ENCODE measurements around the gene FLOT1. TPM values are rescaled to one million over a fixed set of nuclear protein-coding genes. Genes with fewer than 3 reads are reported as not detected.

Gene FLOT1
- total and polyA plus RNA-seq, 9 of the 15 experiments (the other 6 are each of a cell fraction or from before 2014, with no cell fraction given): 11.7 to 149 (median 118) TPM

DNA sequence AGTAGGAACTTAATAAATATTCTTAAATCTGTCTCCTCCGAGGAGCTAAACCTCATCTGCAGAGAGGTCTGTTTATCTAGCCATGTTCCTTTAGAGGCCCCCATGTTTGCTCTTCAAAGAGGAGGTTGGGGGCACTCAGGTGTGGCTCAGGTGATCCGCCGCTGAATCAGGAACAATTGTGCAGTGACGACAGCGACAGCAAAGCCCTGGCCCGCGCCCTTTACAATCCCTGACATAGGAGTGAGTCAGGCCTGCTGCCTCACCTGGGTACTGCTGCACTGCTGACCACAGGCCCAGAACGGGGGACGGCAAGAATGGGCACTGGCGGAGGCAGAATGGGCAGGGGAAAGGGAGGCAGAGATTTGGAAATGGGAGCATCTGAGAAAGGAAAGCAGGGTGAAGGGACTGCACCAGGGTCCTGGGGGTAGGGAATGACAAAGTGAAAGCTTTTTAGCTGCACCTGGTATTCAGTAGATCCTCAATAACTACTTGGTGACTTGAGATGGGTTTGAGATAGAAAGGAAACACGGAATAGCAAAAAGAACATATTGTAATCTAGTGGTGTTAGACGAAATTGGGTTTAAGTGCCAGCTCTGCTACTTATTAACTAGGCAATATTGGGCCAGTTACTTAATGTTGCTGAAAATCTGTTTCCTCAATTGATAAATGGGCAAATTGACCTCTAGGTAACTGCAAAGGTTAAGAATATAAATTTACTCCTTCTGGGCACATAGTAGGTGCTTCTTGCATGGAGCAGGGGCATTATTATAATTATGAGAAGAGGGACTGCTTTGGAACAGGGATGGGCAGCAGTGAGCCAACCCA is 7.3 kb upstream of the FLOT1 start:
- CTCF ChIA-PET (ENCODE audit: low intra/inter-chr PET ratio): no interaction called here
- in situ Hi-C loops (cut with MboI): loop anchor here (5.0 kb wide), 1 partner anchor 63 kb away; no protein-coding TSS in a partner anchor
- WGBS (ENCODE audit: insufficient coverage, low coverage, missing lambda C conversion rate): 61% methylated on average over 12 of the region's 12 CpGs

DNA sequence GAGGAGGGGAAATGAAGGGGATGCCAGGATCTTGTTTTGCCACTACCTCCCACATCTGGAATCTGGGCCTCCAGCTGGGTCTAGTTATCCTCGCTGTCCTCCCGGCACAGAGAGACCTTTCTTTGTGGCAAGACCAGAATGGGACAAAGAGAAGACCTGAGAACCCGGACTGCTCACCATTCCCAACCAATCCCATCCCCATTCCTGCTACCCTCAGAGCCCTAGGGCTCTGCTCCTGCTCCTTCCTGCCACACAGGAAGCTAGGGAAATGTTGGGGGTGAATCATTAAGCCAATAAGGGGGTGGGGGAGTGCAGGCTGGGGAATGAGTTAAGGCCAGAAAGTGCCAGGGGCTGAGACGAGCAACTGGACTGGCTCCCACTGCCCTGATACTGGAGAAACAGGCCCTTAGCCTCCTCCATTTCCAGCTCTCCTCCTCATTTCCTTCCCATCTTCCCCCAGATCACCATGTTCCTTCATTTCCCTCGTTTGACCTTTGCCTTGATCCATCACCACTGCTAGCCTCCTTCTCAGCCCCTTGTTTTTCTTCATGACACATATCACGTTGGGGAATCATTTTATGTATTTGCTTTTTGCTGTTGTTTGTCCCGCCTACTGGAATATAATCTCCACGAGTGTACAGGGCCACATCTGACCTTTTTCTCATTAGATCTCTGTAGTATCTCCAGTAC is 6.5 kb upstream of the FLOT1 start:
- Histone ChIP-seq H3K36me3 (ENCODE audit: control insufficient read depth, insufficient read depth, low read length) (no peaks in the 10 kb centered on the region), H2AFZ (ENCODE audit: low read depth, low read length) (peak overlapping the region; percentile 78), H3K9ac (ENCODE audit: insufficient read depth in 1 of 2, low read depth in 2 of 2, low read length in 2 of 2) (peak overlapping the region in 1 of 2 experiments; percentile 22; a peak in 1 of 4 replicates), H3K4me1 (replicated peaks in 1 of 2; ENCODE audit: control insufficient read depth in 2 of 2, insufficient read depth in 2 of 2, low read length in 2 of 2) (peaks cover 24 to 32% of the 10 kb centered on the region in 2 experiments), H3K9me1 (ENCODE audit: control insufficient read depth, insufficient read depth, low read length) (no peaks in the 10 kb centered on the region), H3K4me2 (ENCODE audit: insufficient read depth, low read length) (no peak overlapping the region), H3K4me3 (no peak overlapping the region), H3K27ac (ENCODE audit: extremely low read depth, low read depth, low read length) (no peak overlapping the region), H3K9me3 (replicated peaks; ENCODE audit: control insufficient read depth, insufficient read depth, low read depth, low read length) (no peaks in the 10 kb centered on the region), H4K20me1 (replicated peaks; ENCODE audit: control insufficient read depth, insufficient read depth, low read length) (no peaks in the 10 kb centered on the region), H3K27me3 (ENCODE audit: control insufficient read depth in 2 of 2, insufficient read depth in 2 of 2, low read length in 2 of 2) (no peaks in the 10 kb centered on the region), H3K79me2 (ENCODE audit: control insufficient read depth, insufficient read depth, low read length) (peaks cover 4% of the 10 kb centered on the region)
- ATAC-seq (no peak), DNase-seq (ENCODE audit: extremely low read depth in 1 of 4, low spot score in 3 of 4) (no peak), FAIRE-seq (no peak)
- intact Hi-C loops (cut with micrococcal nuclease): no loop called here
- 26% methylated on average over 8 of the region's 8 CpGs for WGBS (ENCODE audit: insufficient coverage, low coverage, missing lambda C conversion rate)
- BruUV-seq (replicated peaks): no TSS peak
- ChIA-PET CTCF (ENCODE audit: low intra/inter-chr PET ratio) (no interaction called here), POLR2A (interaction anchor here (0.9 to 1.2 kb wide), 4 partner anchors 10 to 71 kb away, joined by 3 to 4 read pairs (median 3); no protein-coding TSS in a partner anchor)
- in situ Hi-C loops (cut with MboI): loop anchor here (5.0 kb wide), 1 partner anchor 63 kb away; no protein-coding TSS in a partner anchor
- TF ChIP-seq TBL1XR1 (IDR thresholded peaks at IDR 0.05; ENCODE audit: low read length in 2 of 2): no peak
- TF ChIP-seq, protein P1, sequence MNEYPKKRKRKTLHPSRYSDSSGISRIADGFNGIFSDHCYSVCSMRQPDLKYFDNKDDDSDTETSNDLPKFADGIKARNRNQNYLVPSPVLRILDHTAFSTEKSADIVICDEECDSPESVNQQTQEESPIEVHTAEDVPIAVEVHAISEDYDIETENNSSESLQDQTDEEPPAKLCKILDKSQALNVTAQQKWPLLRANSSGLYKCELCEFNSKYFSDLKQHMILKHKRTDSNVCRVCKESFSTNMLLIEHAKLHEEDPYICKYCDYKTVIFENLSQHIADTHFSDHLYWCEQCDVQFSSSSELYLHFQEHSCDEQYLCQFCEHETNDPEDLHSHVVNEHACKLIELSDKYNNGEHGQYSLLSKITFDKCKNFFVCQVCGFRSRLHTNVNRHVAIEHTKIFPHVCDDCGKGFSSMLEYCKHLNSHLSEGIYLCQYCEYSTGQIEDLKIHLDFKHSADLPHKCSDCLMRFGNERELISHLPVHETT (CRISPR knock-in tag; conservative IDR thresholded peaks at IDR 0.05 in 1 of 2, IDR thresholded peaks at IDR 0.05 in 1 of 2): no peak
- no peak for TF ChIP-seq ESRRB (CRISPR knock-in tag; IDR thresholded peaks at IDR 0.05; ENCODE audit: borderline replicate concordance)
- TF ChIP-seq ZNF518B (CRISPR knock-in tag; IDR thresholded peaks at IDR 0.05): no peak
- TF ChIP-seq CBX5 (IDR thresholded peaks at IDR 0.05; ENCODE audit: borderline replicate concordance, low read depth): no peak

More for the DNA sequence above, 7.3 kb upstream of the FLOT1 start:
- TF ChIP-seq ZNF699 (CRISPR knock-in tag; IDR thresholded peaks at IDR 0.05; ENCODE audit: insufficient replicate concordance) (no peak), ZKSCAN1 (IDR thresholded peaks at IDR 0.05; ENCODE audit: low read depth, low read length) (peak; percentile 84; the same call in 1 of the 2 replicates), TEAD1 (CRISPR knock-in tag; IDR thresholded peaks at IDR 0.05) (0 out of 4 replicates have a peak, but pooled peaks of 1 of the 2 experiments have one; percentile 21), ZNF3 (CRISPR knock-in tag; IDR thresholded peaks at IDR 0.05) (no peak)
- POLR2A ChIA-PET: interaction anchor here (0.9 to 1.0 kb wide), 3 partner anchors 9 to 71 kb away, joined by 3 to 4 read pairs (median 3); no protein-coding TSS in a partner anchor
- Histone ChIP-seq H3K27me3 (ENCODE audit: control insufficient read depth in 2 of 2, insufficient read depth in 2 of 2, low read length in 2 of 2) (no peaks in the 10 kb centered on the region), H3K4me3 (no peak overlapping the region), H2AFZ (ENCODE audit: low read depth, low read length) (peak overlapping the region; percentile 78), H3K4me2 (ENCODE audit: insufficient read depth, low read length) (no peak overlapping the region), H3K9me3 (replicated peaks; ENCODE audit: control insufficient read depth, insufficient read depth, low read depth, low read length) (no peaks in the 10 kb centered on the region), H3K79me2 (ENCODE audit: control insufficient read depth, insufficient read depth, low read length) (no peaks in the 10 kb centered on the region), H3K27ac (ENCODE audit: extremely low read depth, low read depth, low read length) (no peak overlapping the region), H3K36me3 (ENCODE audit: control insufficient read depth, insufficient read depth, low read length) (no peaks in the 10 kb centered on the region), H3K9ac (ENCODE audit: insufficient read depth in 1 of 2, low read depth in 2 of 2, low read length in 2 of 2) (peak overlapping the region in 1 of 2 experiments; percentile 64; a peak in 1 of 4 replicates), H3K9me1 (ENCODE audit: control insufficient read depth, insufficient read depth, low read length) (no peaks in the 10 kb centered on the region), H4K20me1 (replicated peaks; ENCODE audit: control insufficient read depth, insufficient read depth, low read length) (no peaks in the 10 kb centered on the region), H3K4me1 (replicated peaks in 1 of 2; ENCODE audit: control insufficient read depth in 2 of 2, insufficient read depth in 2 of 2, low read length in 2 of 2) (peaks cover 16 to 29% of the 10 kb centered on the region in 2 experiments)
- ATAC-seq (no peak), DNase-seq (ENCODE audit: extremely low read depth in 1 of 4, low spot score in 3 of 4) (no peak), FAIRE-seq (no peak)
- intact Hi-C loops (cut with micrococcal nuclease): no loop called here
- BruUV-seq (replicated peaks): no TSS peak
